Measurements from ENCODE around the gene MAPKAPK2.

GRCh38 chr1:206687915-206688442 lies 3.3 kb downstream of the MAPKAPK2 start:
- no peak for TF ChIP-seq CTCF (IDR thresholded peaks at IDR 0.05)
- TF ChIP-seq ZFX (IDR thresholded peaks at IDR 0.05; ENCODE audit: borderline replicate concordance), result no peak

Measured in 22Rv1 (cell line).